Chondrocyte (in vitro differentiated cells): Measurements from ENCODE around the gene PAM16. TPM values are rescaled to one million over a fixed set of nuclear protein-coding genes. Genes with fewer than 3 reads are reported as not detected.
"Not testable (repeated sequence)": the region's sequence is repeated elsewhere in the genome, so short reads cannot be mapped to it uniquely, and the experiment has no call there.

Source experiments
- DNase-seq: peaks from one replicate; pipeline ENCODE4 v3.0.0; 2021; ENCODE audit warnings: mixed read lengths, low spot score
- H3K27ac Mint-ChIP-seq: one replicate; pipeline ENCODE4 v1.8.0; 2021; ENCODE audit warnings: mild to moderate bottlenecking, moderate library complexity, mixed read lengths; ENCODE audit not compliant: unreplicated experiment
- H3K27me3 Mint-ChIP-seq: 2 replicates; pipeline ENCODE4 v1.8.0; 2021; ENCODE audit warnings: low read depth, mixed read lengths
- H3K36me3 Mint-ChIP-seq: 2 replicates; pipeline ENCODE4 v1.8.0; 2021; ENCODE audit warnings: low read depth, mixed read lengths
- H3K4me1 Mint-ChIP-seq: 2 replicates; pipeline ENCODE4 v1.8.0; 2021; ENCODE audit warnings: low read depth, mild to moderate bottlenecking, mixed read lengths
- H3K4me3 Mint-ChIP-seq: one replicate; pipeline ENCODE4 v1.8.0; 2021; ENCODE audit warnings: mild to moderate bottlenecking, moderate library complexity, mixed read lengths; ENCODE audit not compliant: unreplicated experiment
- H3K9me3 Mint-ChIP-seq: 2 replicates; pipeline ENCODE4 v1.8.0; 2021; ENCODE audit warnings: low read depth, mixed read lengths
- CTCF ChIP-seq: fragments of 200-600 bp; sonication (generic); IDR thresholded peaks from 2 replicates; pipeline ENCODE4 v1.5.0; 2021; ENCODE audit warnings: antibody characterized with exemption, mild to moderate bottlenecking, moderate library complexity
- total RNA-seq: library from RNA; stranded (reverse); gene quantifications from 3 replicates; pipeline ENCODE4 v1.2.1, GENCODE V29; 2021

The PAM16 gene
- total RNA-seq, 1 donor from 2014 or later = 24.4 TPM

GRCh38 chr16:4345836-4346781, 5.0 kb downstream of the PAM16 start:
- Mint-ChIP-seq H3K4me1 (peaks cover 14% of the 10 kb centered on the region), H3K4me3 (no peak overlapping the region), H3K27me3 (no peaks in the 10 kb centered on the region), H3K9me3 (no peaks in the 10 kb centered on the region), H3K27ac (no peak overlapping the region), H3K36me3 (no peaks in the 10 kb centered on the region)
- DNase-seq = no peak
- no peak for TF ChIP-seq CTCF

GRCh38 chr16:4344983-4345835, 5.9 kb downstream of the PAM16 start:
- no peaks in the 10 kb centered on the region for H3K36me3 Mint-ChIP-seq
- no peaks in the 10 kb centered on the region for H3K9me3 Mint-ChIP-seq
- no peaks in the 10 kb centered on the region for H3K27me3 Mint-ChIP-seq
- TF ChIP-seq CTCF = no peak
- no peak for DNase-seq
- H3K27ac Mint-ChIP-seq = peak overlapping the region; percentile 70
- peaks cover 9% of the 10 kb centered on the region for H3K4me1 Mint-ChIP-seq
- no peak overlapping the region for H3K4me3 Mint-ChIP-seq

- H3K9me3 Mint-ChIP-seq, H3K36me3 Mint-ChIP-seq, DNase-seq, H3K4me3 Mint-ChIP-seq, H3K27me3 Mint-ChIP-seq: not testable (repeated sequence)
- Mint-ChIP-seq H3K27ac (peak overlapping the region; percentile 70), H3K4me1 (peaks cover 13% of the 10 kb centered on the region)
Observed at GRCh38 chr16:4344300-4344982, 6.7 kb downstream of the PAM16 start.

- H3K27me3 Mint-ChIP-seq = no peaks in the 10 kb centered on the region
- H3K4me1 Mint-ChIP-seq = peaks cover 12% of the 10 kb centered on the region
- no peak overlapping the region for H3K27ac Mint-ChIP-seq
- no peak for TF ChIP-seq CTCF
- no peak overlapping the region for H3K4me3 Mint-ChIP-seq
- H3K36me3 Mint-ChIP-seq = no peaks in the 10 kb centered on the region
- no peaks in the 10 kb centered on the region for H3K9me3 Mint-ChIP-seq
- DNase-seq = no peak
Observed at GRCh38 chr16:4342866-4343744, 8.0 kb downstream of the PAM16 start.

GRCh38 chr16:4341250-4341649, 9.9 kb downstream of the PAM16 start:
- Mint-ChIP-seq H3K36me3 (no peaks in the 10 kb centered on the region), H3K27me3 (no peaks in the 10 kb centered on the region), H3K4me3 (no peak overlapping the region), H3K27ac (no peak overlapping the region), H3K9me3 (no peaks in the 10 kb centered on the region), H3K4me1 (peaks cover 11% of the 10 kb centered on the region)
- DNase-seq = no peak
- TF ChIP-seq CTCF = no peak
